HCT116 (cell line): ENCODE results near the gene NDUFC2. TPM values are rescaled to one million over a fixed set of nuclear protein-coding genes. Genes with fewer than 3 reads are reported as not detected.
"Not testable (repeated sequence)": the region's sequence is repeated elsewhere in the genome, so short reads cannot be mapped to it uniquely, and the experiment has no call there.

Experiments used
- ATAC-seq: fragments of 200-7000 bp; cut with Tn5 transposase; 2 replicates; pipeline ENCODE4 v1.9.1; 2020; ENCODE audit warnings: mild to moderate bottlenecking, moderate library complexity
- BruUV-seq: library from RNA; stranded (reverse); fragments of 400-500 nt; replicated peaks from 2 replicates; lab custom pipeline; 2021; lab: Mats Ljungman, UMichigan
- CTCF ChIA-PET: fragments of 300-600 bp; sonication (Branson Sonifier 250); formaldehyde crosslinking; loops from one replicate; lab custom pipeline; 2021; ENCODE audit warnings: antibody characterized with exemption; lab: Charles Lee
- POLR2A ChIA-PET: fragments of 300-600, 350-600 bp; sonication (Branson Sonifier 250); formaldehyde crosslinking; loops from one replicate; lab custom pipeline; 2021; ENCODE audit warnings: antibody characterized with exemption; lab: Charles Lee
- RAD21 ChIA-PET, 2 experiments: fragments of 300-600 bp; sonication (Branson Sonifier 250); formaldehyde crosslinking; loops; one replicate each; lab custom pipeline; 2023; ENCODE audit warnings: low total read pairs in 2 of 2; ENCODE audit not compliant: uncharacterized antibody in 2 of 2, unreplicated experiment in 2 of 2, low non-redundant PET in 1 of 2; lab: Charles Lee
- DNase-seq: peaks from one replicate; pipeline ENCODE4 v3.0.0-alpha.2; 2010; ENCODE audit warnings: low read depth, low spot score
- H2AFZ ChIP-seq: fragments of 200-600 bp; shearing (Covaris generic), sonication (generic); 2 replicates; pipeline ENCODE4 v1.6.1; 2017; ENCODE audit warnings: low read depth, mixed run types, mixed read lengths, antibody characterized with exemption, low read length; ENCODE audit not compliant: poor library complexity, severe bottlenecking
- H3K27ac ChIP-seq: 2 replicates; pipeline ENCODE4 v1.5.1; 2012; ENCODE audit warnings: low read depth, low read length
- H3K27me3 ChIP-seq: fragments of 200-600 bp; sonication (generic); 2 replicates; pipeline ENCODE4 v1.6.1; 2016; ENCODE audit warnings: mixed run types, low read length, mixed read lengths; ENCODE audit not compliant: insufficient read depth
- H3K36me3 ChIP-seq, 2 experiments: fragments of 200-500 bp in 1 of 2; fragments of 200-600 bp in 1 of 2; sonication (Bioruptor generic) in 1 of 2; sonication (generic) in 1 of 2; 2 replicates each; pipeline versions ENCODE4 v1.5.1 to v1.6.1; 2014 to 2016; ENCODE audit warnings: low read length in 2 of 2, inconsistent platforms in 1 of 2, mixed read lengths in 1 of 2, mixed run types in 1 of 2; ENCODE audit not compliant: insufficient read depth in 2 of 2, control insufficient read depth in 1 of 2
- H3K4me1 ChIP-seq, 2 experiments: fragments of 200-600 bp in 1 of 2; sonication (generic) in 1 of 2; 2 replicates each; pipeline versions ENCODE4 v1.5.1 to v1.6.1; 2012 to 2017; ENCODE audit warnings: low read length in 2 of 2, inconsistent platforms in 1 of 2, mild to moderate bottlenecking in 1 of 2, mixed read lengths in 1 of 2, mixed run types in 1 of 2, moderate library complexity in 1 of 2; ENCODE audit not compliant: insufficient read depth in 2 of 2, control insufficient read depth in 1 of 2
- H3K4me2 ChIP-seq: fragments of 200-600 bp; sonication (generic); 2 replicates; pipeline ENCODE4 v1.6.1; 2017; ENCODE audit warnings: mixed run types, low read length, mixed read lengths
- H3K4me3 ChIP-seq, 2 experiments: fragments of 200-600 bp in 1 of 2; sonication (generic) in 1 of 2; replicated peaks in 1 of 2; 2 replicates each; pipeline ENCODE4 v1.5.1; 2011 to 2016; ENCODE audit warnings: low read length in 2 of 2, control low read depth in 1 of 2, low read depth in 1 of 2, mild to moderate bottlenecking in 1 of 2, mixed read lengths in 1 of 2, mixed run types in 1 of 2
- H3K79me2 ChIP-seq: fragments of 200-600 bp; sonication (generic); 2 replicates; pipeline ENCODE4 v1.6.1; 2017; ENCODE audit warnings: mild to moderate bottlenecking, mixed run types, low read length, moderate library complexity, mixed read lengths; ENCODE audit not compliant: insufficient read depth
- H3K9ac ChIP-seq: fragments of 200-600 bp; sonication (generic); 2 replicates; pipeline ENCODE4 v1.6.1; 2016; ENCODE audit warnings: low read length, mixed read lengths
- H3K9me2 ChIP-seq: fragments of 200-600 bp; sonication (generic), shearing (Covaris generic); 2 replicates; pipeline ENCODE4 v1.6.1; 2017; ENCODE audit warnings: mixed run types, mild to moderate bottlenecking, moderate library complexity; ENCODE audit not compliant: insufficient read depth
- H3K9me3 ChIP-seq, 2 experiments: fragments of 200-500 bp in 1 of 2; fragments of 200-600 bp in 1 of 2; sonication (Bioruptor generic) in 1 of 2; sonication (generic) in 1 of 2; 2 replicates each; pipeline ENCODE4 v1.6.1; 2014 to 2017; ENCODE audit warnings: low read length in 2 of 2, mixed read lengths in 2 of 2, inconsistent platforms in 1 of 2, low read depth in 1 of 2, mild to moderate bottlenecking in 1 of 2, mixed run types in 1 of 2, moderate library complexity in 1 of 2; ENCODE audit not compliant: control insufficient read depth in 1 of 2, insufficient read depth in 1 of 2
- H4K20me1 ChIP-seq: fragments of 200-600 bp; sonication (generic), shearing (Covaris generic); 2 replicates; pipeline ENCODE4 v1.6.1; 2017; ENCODE audit warnings: mixed run types, mild to moderate bottlenecking, moderate library complexity; ENCODE audit not compliant: insufficient read depth
- CEBPB ChIP-seq: IDR thresholded peaks from 2 replicates; pipeline ENCODE4 v1.6.1; 2012; ENCODE audit warnings: low read depth
- EZH2phosphoT487 ChIP-seq: fragments of 200-600 bp; IDR thresholded peaks from 2 replicates; pipeline ENCODE4 v1.6.1; 2018; ENCODE audit warnings: antibody characterized with exemption, borderline replicate concordance
- JUND ChIP-seq: IDR thresholded peaks from 2 replicates; pipeline ENCODE4 v1.6.1; 2012
- MAX ChIP-seq: IDR thresholded peaks from 2 replicates; pipeline ENCODE4 v1.6.1; 2012
- SP1 ChIP-seq: IDR thresholded peaks from 2 replicates; pipeline ENCODE4 v1.6.1; 2012; ENCODE audit warnings: low read depth
- SRF ChIP-seq: IDR thresholded peaks from 2 replicates; pipeline ENCODE4 v1.6.1; 2012; ENCODE audit warnings: low read depth
- TCF7L2 ChIP-seq: IDR thresholded peaks from 2 replicates; pipeline ENCODE4 v1.7.0; 2011; ENCODE audit warnings: borderline replicate concordance, inconsistent platforms; ENCODE audit not compliant: insufficient read depth, insufficient read length; ENCODE audit errors: extremely low read depth
- ZBTB33 ChIP-seq: IDR thresholded peaks from 2 replicates; pipeline ENCODE4 v1.6.1; 2011; ENCODE audit warnings: mild to moderate bottlenecking, low read length, moderate library complexity; ENCODE audit not compliant: insufficient replicate concordance; ENCODE audit errors: extremely low read depth
- ZNF274 ChIP-seq: fragments of 200-500 bp; sonication (Bioruptor generic); IDR thresholded peaks from 2 replicates; pipeline ENCODE4 v1.6.1; 2014; ENCODE audit warnings: mild to moderate bottlenecking, low read depth, low read length, inconsistent platforms
- intact Hi-C: fragments of 100-400 bp; cut with micrococcal nuclease; formaldehyde crosslinking; loops from 2 replicates; pipeline ENCODE4 v1.10.0; 2022
- total RNA-seq: library from RNA; stranded (reverse); gene quantifications from one replicate; pipeline ENCODE4 v1.2.1, GENCODE V29; 2021; ENCODE audit not compliant: unreplicated experiment

NDUFC2 gene
- total RNA-seq, 1 experiment from 2014 or later, result 225 TPM

- H3K4me3 ChIP-seq, H3K36me3 ChIP-seq, H3K9me2 ChIP-seq, H3K4me1 ChIP-seq, H3K27ac ChIP-seq, H3K9ac ChIP-seq, POLR2A ChIA-PET, RAD21 ChIA-PET, BruUV-seq, H3K4me2 ChIP-seq, ATAC-seq, CTCF ChIA-PET, H2AFZ ChIP-seq, H3K27me3 ChIP-seq, DNase-seq, intact Hi-C loops, H3K9me3 ChIP-seq, H3K79me2 ChIP-seq, H4K20me1 ChIP-seq: not testable (repeated sequence)
These were observed 6.9 kb upstream of the NDUFC2 start for GRCh38 chr11:78086521-78087074.

- POLR2A ChIA-PET, result no interaction called here
- Histone ChIP-seq H3K27me3 (no peaks in the 10 kb centered on the region), H3K36me3 (no peaks in the 10 kb centered on the region), H3K4me1 (no peaks in the 10 kb centered on the region), H3K4me3 (no peak overlapping the region), H3K4me2 (no peak overlapping the region), H3K27ac (no peak overlapping the region), H4K20me1 (no peaks in the 10 kb centered on the region), H3K9me2 (no peaks in the 10 kb centered on the region), H2AFZ (no peak overlapping the region), H3K9me3 (no peaks in the 10 kb centered on the region), H3K79me2 (no peaks in the 10 kb centered on the region), H3K9ac (no peak overlapping the region)
- ATAC-seq (no peak), DNase-seq (no peak)
- intact Hi-C loops, result no loop called here
- RAD21 ChIA-PET, result no interaction called here
- no TSS peak for BruUV-seq
- CTCF ChIA-PET, result no interaction called here
- TF ChIP-seq CEBPB (no peak), EZH2phosphoT487 (no peak), ZBTB33 (no peak), SP1 (no peak), ZNF274 (no peak), MAX (no peak), JUND (no peak), TCF7L2 (no peak), SRF (no peak)
These were observed 6.3 kb upstream of the NDUFC2 start for GRCh38 chr11:78085972-78086371.

- H3K4me2 ChIP-seq, H3K36me3 ChIP-seq, BruUV-seq, H3K79me2 ChIP-seq, H3K4me3 ChIP-seq, DNase-seq, H4K20me1 ChIP-seq, H3K4me1 ChIP-seq, H3K27ac ChIP-seq, H3K9me2 ChIP-seq, RAD21 ChIA-PET, H3K9ac ChIP-seq, intact Hi-C loops, H3K9me3 ChIP-seq, CTCF ChIA-PET, ATAC-seq, POLR2A ChIA-PET, H2AFZ ChIP-seq, H3K27me3 ChIP-seq: not testable (repeated sequence)
These were observed 4.8 kb upstream of the NDUFC2 start for GRCh38 chr11:78084506-78084905.
